Esophagus squamous epithelium (tissue), 4 donors: ENCODE measurements around the gene NPM1.

Source experiments
- CTCF ChIP-seq, 6 experiments: fragments of 450-650 bp in 4 of 6; fragments of 200-600 bp in 2 of 6; sonication (generic) in 2 of 6; IDR thresholded peaks; one replicate each; pipeline ENCODE4 v1.5.1; 2016 to 2019; ENCODE audit warnings: antibody characterized with exemption in 6 of 6, mild to moderate bottlenecking in 4 of 6, moderate library complexity in 4 of 6
- POLR2A ChIP-seq, 4 donors: fragments of 450-650 bp; IDR thresholded peaks; one replicate each; pipeline ENCODE4 v1.6.1; 2017; ENCODE audit warnings: antibody characterized with exemption in 4 of 4, mild to moderate bottlenecking in 4 of 4, moderate library complexity in 3 of 4

DNA sequence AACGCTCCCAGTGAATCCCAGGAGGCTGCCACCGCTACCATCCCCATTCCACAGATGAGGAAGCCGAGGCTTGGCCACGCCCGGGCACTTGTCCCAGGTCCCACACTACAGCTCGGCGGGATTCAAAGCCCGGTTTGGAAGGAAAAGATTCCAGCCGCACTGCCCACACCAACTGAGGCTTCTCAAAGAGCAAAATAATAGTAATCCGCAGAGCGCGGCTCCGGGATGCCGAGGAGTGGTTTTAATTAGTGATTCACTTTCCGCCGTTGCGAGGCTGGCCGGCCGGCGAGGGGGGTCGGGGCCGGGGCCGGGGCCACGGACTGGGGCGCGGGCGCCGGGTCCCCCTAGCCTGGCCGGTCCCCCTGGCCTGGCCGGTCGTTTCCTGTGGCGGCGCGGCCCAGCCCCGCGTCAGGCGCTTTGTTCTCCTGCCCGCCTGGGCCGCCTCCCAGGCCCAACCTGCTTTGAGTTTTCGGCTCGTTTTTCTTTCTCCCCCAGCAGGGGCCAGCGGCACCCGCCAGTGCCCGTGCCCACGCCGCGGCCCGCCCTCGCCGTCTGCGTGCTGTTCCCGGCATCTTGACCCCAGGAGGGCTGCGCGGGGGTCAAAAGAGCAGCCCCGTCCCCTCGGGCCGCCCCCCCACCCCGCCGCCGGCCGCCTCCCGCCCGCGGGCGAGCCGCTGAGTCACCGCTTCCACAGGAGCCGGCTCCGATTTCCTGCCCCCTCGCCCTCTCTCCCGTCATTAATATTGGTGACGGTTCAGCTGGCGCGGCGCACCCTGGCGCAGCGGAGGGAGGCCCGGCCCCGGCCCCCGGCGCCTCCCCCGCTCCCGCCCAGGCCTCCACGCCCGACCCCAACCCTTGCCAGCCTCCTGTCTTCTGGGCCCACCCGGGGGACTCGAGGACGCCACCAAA is 63.0 kb downstream of the NPM1 start:
- TF ChIP-seq CTCF (IDR thresholded peaks at IDR 0.05) (no peak), POLR2A (IDR thresholded peaks at IDR 0.05) (no peak)
